HepG2 (cell line): ENCODE measurements around the gene ATG7. TPM values are rescaled to one million over a fixed set of nuclear protein-coding genes. Genes with fewer than 3 reads are reported as not detected.

Experiments used
- ATAC-seq: fragments of 200-7000 bp; cut with Tn5 transposase; 3 replicates; pipeline ENCODE4 v1.9.1; 2020; ENCODE audit warnings: mild to moderate bottlenecking, moderate library complexity
- BruUV-seq: library from RNA; stranded (reverse); fragments of 400-500 nt; replicated peaks from 2 replicates; lab custom pipeline; 2021; lab: Mats Ljungman, UMichigan
- CTCF ChIA-PET: fragments of 300-600 bp; formaldehyde crosslinking; extraction: SDS; loops from one replicate; lab custom pipeline; 2021; ENCODE audit warnings: low total read pairs, inconsistent platforms, low intra/inter-chr PET ratio; lab: Yijun Ruan, JAX
- POLR2A ChIA-PET: fragments of 350-600 bp; sonication (Branson Sonifier 250); formaldehyde crosslinking; loops from one replicate; lab custom pipeline; 2020; ENCODE audit warnings: antibody characterized with exemption, inconsistent platforms; lab: Yijun Ruan, JAX
- DNase-seq: peaks from one replicate; pipeline ENCODE4 v3.0.0-alpha.2; 2015; ENCODE audit warnings: low spot score
- FAIRE-seq: peaks from 3 replicates; lab custom pipeline; 2011; peaks lifted over from hg19 to GRCh38; lab: Jason Lieb, UNC
- H2AFZ ChIP-seq: one replicate; pipeline ENCODE4 v1.6.1; 2011; ENCODE audit warnings: low read length, inconsistent platforms
- H3K27ac ChIP-seq: fragments of 300-600 bp; 3 replicates; pipeline ENCODE4 v1.8.0; 2011; ENCODE audit warnings: mixed run types, mild to moderate bottlenecking, mixed read lengths, low read length, inconsistent platforms; ENCODE audit not compliant: insufficient read depth; ENCODE audit errors: extremely low read length
- H3K27me3 ChIP-seq, 2 experiments: fragments of 200-600 bp in 1 of 2; 2 replicates in 1 of 2; 3 replicates in 1 of 2; pipeline versions ENCODE4 v1.6.0 to v1.8.0; 2011; ENCODE audit warnings: low read length in 2 of 2, mild to moderate bottlenecking in 2 of 2, moderate library complexity in 2 of 2, inconsistent platforms in 1 of 2; ENCODE audit not compliant: insufficient read depth in 2 of 2, control insufficient read depth in 1 of 2
- H3K36me3 ChIP-seq, 2 experiments: fragments of 200-600 bp in 1 of 2; replicated peaks in 1 of 2; 2 replicates in 1 of 2; 3 replicates in 1 of 2; pipeline versions ENCODE4 v1.5.1 to v1.8.0; 2011; ENCODE audit warnings: low read length in 2 of 2, inconsistent platforms in 1 of 2; ENCODE audit not compliant: insufficient read depth in 2 of 2, control insufficient read depth in 1 of 2
- H3K4me1 ChIP-seq: 2 replicates; pipeline ENCODE4 v1.5.1; 2012; ENCODE audit warnings: low read length, inconsistent platforms; ENCODE audit not compliant: insufficient read depth
- H3K4me2 ChIP-seq: 2 replicates; pipeline ENCODE4 v1.6.0; 2011; ENCODE audit warnings: low read depth, low read length, inconsistent platforms
- H3K4me3 ChIP-seq, 3 experiments: fragments of 200-600 bp in 1 of 3; sonication (generic), shearing (Covaris generic) in 1 of 3; replicated peaks in 1 of 3; 2 replicates each; pipeline ENCODE4 v1.5.1; 2011 to 2016; ENCODE audit warnings: low read length in 3 of 3, inconsistent platforms in 2 of 3, low read depth in 2 of 3, mild to moderate bottlenecking in 2 of 3, control low read depth in 1 of 3, mixed read lengths in 1 of 3; ENCODE audit not compliant: insufficient read depth in 1 of 3
- H3K79me2 ChIP-seq: one replicate; pipeline ENCODE4 v1.6.1; 2011; ENCODE audit warnings: low read length, inconsistent platforms; ENCODE audit not compliant: insufficient read depth
- H3K9ac ChIP-seq: 2 replicates; pipeline ENCODE4 v1.6.0; 2011; ENCODE audit warnings: mild to moderate bottlenecking, low read depth, low read length, inconsistent platforms; ENCODE audit not compliant: insufficient read depth
- H3K9me3 ChIP-seq: 2 replicates; pipeline ENCODE4 v1.5.1; 2012; ENCODE audit warnings: mild to moderate bottlenecking, low read length
- H4K20me1 ChIP-seq: 2 replicates; pipeline ENCODE4 v1.6.0; 2011; ENCODE audit warnings: inconsistent platforms, mild to moderate bottlenecking, low read length, moderate library complexity; ENCODE audit not compliant: insufficient read depth
- ATF7-NPFF ChIP-seq: sonication (generic); formaldehyde crosslinking; IDR thresholded peaks from 2 replicates; pipeline ENCODE4 v1.8.1; 2023; ENCODE audit warnings: mild to moderate bottlenecking, low read depth, missing genetic modification reagents, moderate library complexity
- KLF9 ChIP-seq: IDR thresholded peaks from 2 replicates; pipeline ENCODE4 v1.6.1; 2016; ENCODE audit warnings: low read depth
- MIXL1 ChIP-seq: IDR thresholded peaks from 2 replicates; pipeline ENCODE4 v1.6.1; 2016
- MTA1 ChIP-seq: sonication (generic); formaldehyde crosslinking; IDR thresholded peaks from 2 replicates; pipeline ENCODE4 v1.4.0; 2020; ENCODE audit warnings: missing genetic modification reagents, mild to moderate bottlenecking, borderline replicate concordance
- MTA3 ChIP-seq: sonication (generic); formaldehyde crosslinking; IDR thresholded peaks from 2 replicates; pipeline ENCODE4 v1.4.0; 2020; ENCODE audit warnings: missing genetic modification reagents
- MYC ChIP-seq: sonication (generic); formaldehyde crosslinking; IDR thresholded peaks from 2 replicates; pipeline ENCODE4 v1.9.0; 2021; ENCODE audit warnings: missing genetic modification reagents, borderline replicate concordance
- NONO ChIP-seq, 2 experiments: fragments of 450-650 bp in 1 of 2; sonication (generic) in 1 of 2; formaldehyde crosslinking in 1 of 2; IDR thresholded peaks in 1 of 2; conservative IDR thresholded peaks in 1 of 2; 2 replicates each; pipeline versions ENCODE4 v1.6.1 to v1.8.0; 2017 to 2022; ENCODE audit warnings: mild to moderate bottlenecking in 1 of 2, missing genetic modification reagents in 1 of 2, moderate library complexity in 1 of 2
- ONECUT2 ChIP-seq: sonication (generic); formaldehyde crosslinking; IDR thresholded peaks from 2 replicates; pipeline ENCODE4 v1.4.0; 2020; ENCODE audit warnings: missing genetic modification reagents
- ZNF331 ChIP-seq: sonication (generic); formaldehyde crosslinking; IDR thresholded peaks from 2 replicates; pipeline ENCODE4 v1.4.0; 2020; ENCODE audit warnings: missing genetic modification reagents
- ZNF546 ChIP-seq: sonication (generic); formaldehyde crosslinking; conservative IDR thresholded peaks from 2 replicates; pipeline ENCODE4 v1.8.1; 2023; ENCODE audit warnings: mild to moderate bottlenecking, missing genetic modification reagents
- WGBS: methylation state at CpG from one replicate; pipeline ENCODE4 v1.1.6; 2017; ENCODE audit warnings: low lambda C conversion rate; 5-methylcytosine and 5-hydroxymethylcytosine counted together
- in situ Hi-C: cut with HindIII; loops from 2 replicates; pipeline ENCODE4 v1.10.0; 2017; ENCODE audit warnings: low pct_unique_long_range_greater_than_20kb; ENCODE audit not compliant: extremely low pct_ligation_motif_present
- intact Hi-C: fragments of 100-400 bp; cut with micrococcal nuclease; formaldehyde crosslinking; loops from one replicate; pipeline ENCODE4 v1.10.0; 2022; ENCODE audit not compliant: unreplicated experiment
- polyA plus RNA-seq, 8 experiments: library from polyadenylated mRNA; depleted of rRNA in 3 of 8; stranded (reverse) in 7 of 8; unstranded in 1 of 8; fragments of >200 nt; fragmentation: Illumina TruSeq in 4 of 8; extraction: Trizol in 4 of 8; gene quantifications; 2 replicates each; pipeline versions ENCODE4 v1.2.1 to v1.2.3, GENCODE V29; 2011 to 2016; ENCODE audit warnings: low read depth in 4 of 8, missing spikeins in 1 of 8, mixed read lengths in 1 of 8; ENCODE audit not compliant: insufficient read depth in 1 of 8
- total RNA-seq, 5 experiments: library from RNA; depleted of rRNA; stranded (reverse); fragments of >200 nt; fragmentation: Illumina TruSeq; extraction: Trizol; gene quantifications; 2 replicates each; pipeline ENCODE4 v1.2.3, GENCODE V29; 2016; ENCODE audit warnings: low read depth in 1 of 5
- TF ChIP-seq, protein P1 (sequence below): sonication (generic); formaldehyde crosslinking; IDR thresholded peaks from 2 replicates; pipeline ENCODE4 v1.4.0; 2020; ENCODE audit warnings: mild to moderate bottlenecking, low read depth, missing genetic modification reagents
- TF ChIP-seq, protein P2 (sequence below): sonication (generic); formaldehyde crosslinking; IDR thresholded peaks from 2 replicates; pipeline ENCODE4 v1.4.0; 2020; ENCODE audit warnings: missing genetic modification reagents

ATG7 gene
- total and polyA plus RNA-seq, 2 of the 13 experiments (the other 11 are each of a cell fraction or from before 2014, with no cell fraction given): 7.8 to 22.1 TPM

DNA sequence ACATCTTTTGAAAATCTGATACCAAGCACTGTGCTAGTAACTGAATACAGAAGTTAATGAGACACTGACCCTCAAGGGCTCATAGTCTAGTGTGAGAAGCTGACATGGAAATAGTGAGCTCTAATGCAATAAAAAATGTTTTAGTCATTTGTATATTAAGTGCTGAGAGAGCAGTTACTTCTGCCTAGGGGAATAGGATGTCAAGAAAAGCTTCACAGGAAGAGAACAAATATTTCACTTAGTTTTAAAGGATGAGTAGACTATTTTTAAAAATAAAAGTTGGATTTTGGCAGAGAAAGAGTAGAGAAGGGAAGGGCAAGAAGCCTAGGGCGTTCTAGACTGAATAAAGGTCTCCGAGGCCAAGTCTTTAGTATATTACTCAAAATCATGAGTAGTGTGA lies 158.4 kb downstream of the ATG7 start (continued):
- TF ChIP-seq MIXL1 (no peak), ONECUT2 (no peak), MTA1 (CRISPR knock-in tag) (no peak), KLF9 (CRISPR knock-in tag) (no peak), ATF7-NPFF (no peak)
- TF ChIP-seq, protein P1, sequence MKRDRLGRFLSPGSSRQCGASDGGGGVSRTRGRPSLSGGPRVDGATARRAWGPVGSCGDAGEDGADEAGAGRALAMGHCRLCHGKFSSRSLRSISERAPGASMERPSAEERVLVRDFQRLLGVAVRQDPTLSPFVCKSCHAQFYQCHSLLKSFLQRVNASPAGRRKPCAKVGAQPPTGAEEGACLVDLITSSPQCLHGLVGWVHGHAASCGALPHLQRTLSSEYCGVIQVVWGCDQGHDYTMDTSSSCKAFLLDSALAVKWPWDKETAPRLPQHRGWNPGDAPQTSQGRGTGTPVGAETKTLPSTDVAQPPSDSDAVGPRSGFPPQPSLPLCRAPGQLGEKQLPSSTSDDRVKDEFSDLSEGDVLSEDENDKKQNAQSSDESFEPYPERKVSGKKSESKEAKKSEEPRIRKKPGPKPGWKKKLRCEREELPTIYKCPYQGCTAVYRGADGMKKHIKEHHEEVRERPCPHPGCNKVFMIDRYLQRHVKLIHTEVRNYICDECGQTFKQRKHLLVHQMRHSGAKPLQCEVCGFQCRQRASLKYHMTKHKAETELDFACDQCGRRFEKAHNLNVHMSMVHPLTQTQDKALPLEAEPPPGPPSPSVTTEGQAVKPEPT (CRISPR knock-in tag): no peak

DNA sequence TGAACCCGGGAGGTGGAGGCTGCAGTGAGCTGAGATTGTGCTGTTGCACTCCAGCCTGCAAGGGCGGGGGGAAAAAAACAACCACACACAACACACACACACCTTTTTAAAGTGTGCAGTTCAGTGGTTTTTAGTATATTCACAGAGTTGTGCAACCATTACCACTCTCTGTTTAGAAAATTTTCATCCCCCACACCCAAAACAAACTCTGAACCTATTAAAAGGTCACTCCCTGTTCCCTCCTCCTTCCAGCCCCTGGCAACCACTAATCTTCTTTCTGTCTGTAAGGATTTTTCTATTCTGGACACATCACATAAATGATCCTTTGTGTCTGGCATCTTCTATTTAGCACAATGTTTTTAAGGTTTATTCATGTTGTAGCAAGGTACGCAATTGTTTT lies 159.1 kb downstream of the ATG7 start:
- Histone ChIP-seq H3K9ac (no peak overlapping the region), H2AFZ (no peak overlapping the region), H3K4me3 (no peak overlapping the region), H3K79me2 (no peaks in the 10 kb centered on the region), H3K4me2 (no peak overlapping the region), H3K27me3 (no peaks in the 10 kb centered on the region), H3K27ac (no peak overlapping the region), H3K9me3 (no peaks in the 10 kb centered on the region), H4K20me1 (no peaks in the 10 kb centered on the region), H3K36me3 (no peaks in the 10 kb centered on the region), H3K4me1 (no peaks in the 10 kb centered on the region)
- intact Hi-C loops (no loop called here), in situ Hi-C loops (no loop called here)
- DNase-seq: no peak
- ChIA-PET CTCF (no interaction called here), POLR2A (no interaction called here)
- TF ChIP-seq, protein P2, sequence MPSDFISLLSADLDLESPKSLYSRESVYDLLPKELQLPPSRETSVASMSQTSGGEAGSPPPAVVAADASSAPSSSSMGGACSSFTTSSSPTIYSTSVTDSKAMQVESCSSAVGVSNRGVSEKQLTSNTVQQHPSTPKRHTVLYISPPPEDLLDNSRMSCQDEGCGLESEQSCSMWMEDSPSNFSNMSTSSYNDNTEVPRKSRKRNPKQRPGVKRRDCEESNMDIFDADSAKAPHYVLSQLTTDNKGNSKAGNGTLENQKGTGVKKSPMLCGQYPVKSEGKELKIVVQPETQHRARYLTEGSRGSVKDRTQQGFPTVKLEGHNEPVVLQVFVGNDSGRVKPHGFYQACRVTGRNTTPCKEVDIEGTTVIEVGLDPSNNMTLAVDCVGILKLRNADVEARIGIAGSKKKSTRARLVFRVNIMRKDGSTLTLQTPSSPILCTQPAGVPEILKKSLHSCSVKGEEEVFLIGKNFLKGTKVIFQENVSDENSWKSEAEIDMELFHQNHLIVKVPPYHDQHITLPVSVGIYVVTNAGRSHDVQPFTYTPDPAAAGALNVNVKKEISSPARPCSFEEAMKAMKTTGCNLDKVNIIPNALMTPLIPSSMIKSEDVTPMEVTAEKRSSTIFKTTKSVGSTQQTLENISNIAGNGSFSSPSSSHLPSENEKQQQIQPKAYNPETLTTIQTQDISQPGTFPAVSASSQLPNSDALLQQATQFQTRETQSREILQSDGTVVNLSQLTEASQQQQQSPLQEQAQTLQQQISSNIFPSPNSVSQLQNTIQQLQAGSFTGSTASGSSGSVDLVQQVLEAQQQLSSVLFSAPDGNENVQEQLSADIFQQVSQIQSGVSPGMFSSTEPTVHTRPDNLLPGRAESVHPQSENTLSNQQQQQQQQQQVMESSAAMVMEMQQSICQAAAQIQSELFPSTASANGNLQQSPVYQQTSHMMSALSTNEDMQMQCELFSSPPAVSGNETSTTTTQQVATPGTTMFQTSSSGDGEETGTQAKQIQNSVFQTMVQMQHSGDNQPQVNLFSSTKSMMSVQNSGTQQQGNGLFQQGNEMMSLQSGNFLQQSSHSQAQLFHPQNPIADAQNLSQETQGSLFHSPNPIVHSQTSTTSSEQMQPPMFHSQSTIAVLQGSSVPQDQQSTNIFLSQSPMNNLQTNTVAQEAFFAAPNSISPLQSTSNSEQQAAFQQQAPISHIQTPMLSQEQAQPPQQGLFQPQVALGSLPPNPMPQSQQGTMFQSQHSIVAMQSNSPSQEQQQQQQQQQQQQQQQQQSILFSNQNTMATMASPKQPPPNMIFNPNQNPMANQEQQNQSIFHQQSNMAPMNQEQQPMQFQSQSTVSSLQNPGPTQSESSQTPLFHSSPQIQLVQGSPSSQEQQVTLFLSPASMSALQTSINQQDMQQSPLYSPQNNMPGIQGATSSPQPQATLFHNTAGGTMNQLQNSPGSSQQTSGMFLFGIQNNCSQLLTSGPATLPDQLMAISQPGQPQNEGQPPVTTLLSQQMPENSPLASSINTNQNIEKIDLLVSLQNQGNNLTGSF (CRISPR knock-in tag): no peak
- no peak for TF ChIP-seq ZNF546
- no peak for TF ChIP-seq MYC (CRISPR knock-in tag)
- TF ChIP-seq ZNF331 (CRISPR knock-in tag): no peak
- TF ChIP-seq NONO (IDR thresholded peaks at IDR 0.05): no peak
- TF ChIP-seq NONO (CRISPR knock-in tag; conservative IDR thresholded peaks at IDR 0.05): no peak
- no peak for TF ChIP-seq MTA3 (CRISPR knock-in tag)
- WGBS: over 99% methylated on average over 3 of the region's 3 CpGs
- no peak for FAIRE-seq
- no peak for ATAC-seq
- BruUV-seq: no TSS peak
